Measurements from ENCODE around the gene RANBP3L. TPM values are rescaled to one million over a fixed set of nuclear protein-coding genes. Genes with fewer than 3 reads are reported as not detected.

RANBP3L gene
- total and polyA plus RNA-seq, 9 donors, result 0.16 to 0.60 (median 0.40) TPM

- no peak overlapping the region for H3K27ac ChIP-seq (ENCODE audit: low read length)
- no CpG with 5 or more reads among the region's 3 CpGs for WGBS (ENCODE audit: insufficient coverage)
- H3K36me3 ChIP-seq (ENCODE audit: control insufficient read depth, insufficient read depth, low read length), result no peaks in the 10 kb centered on the region
- no peak for DNase-seq
- no peaks in the 10 kb centered on the region for H3K27me3 ChIP-seq (ENCODE audit: control insufficient read depth, insufficient read depth, low read length)
- no peak overlapping the region for H3K4me3 ChIP-seq (ENCODE audit: low read length)
- H3K9me3 ChIP-seq (replicated peaks; ENCODE audit: control insufficient read depth, low read depth, low read length), result no peaks in the 10 kb centered on the region
- H3K4me1 ChIP-seq (ENCODE audit: control insufficient read depth, insufficient read depth, low read length), result peaks cover 10% of the 10 kb centered on the region
Observed at GRCh38 chr5:36244076-36244475, 57.6 kb downstream of the RANBP3L start.

DNA sequence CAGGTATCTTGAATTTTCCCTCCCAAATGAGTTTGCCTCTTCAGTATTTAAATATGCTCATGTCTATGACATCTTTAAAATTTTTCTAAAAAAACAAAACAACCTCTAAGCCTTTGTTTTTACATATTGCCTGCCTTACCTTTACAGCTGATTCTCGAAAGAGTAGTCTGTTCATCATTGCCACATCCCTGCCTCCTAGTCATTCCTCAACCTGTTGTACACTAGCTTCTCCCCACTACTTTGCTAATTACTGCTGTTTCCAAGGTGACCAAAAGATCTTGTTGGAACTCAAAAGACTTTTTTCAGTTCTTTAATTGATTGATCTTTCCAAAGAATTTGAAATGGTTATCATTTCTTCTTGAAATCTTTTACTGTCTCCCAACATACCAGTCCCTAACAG is 58.0 kb downstream of the RANBP3L start:
- Histone ChIP-seq H3K9me3 (replicated peaks; ENCODE audit: control insufficient read depth, low read depth, low read length) (no peaks in the 10 kb centered on the region), H3K27me3 (ENCODE audit: control insufficient read depth, insufficient read depth, low read length) (no peaks in the 10 kb centered on the region), H3K27ac (ENCODE audit: low read length) (no peak overlapping the region), H3K4me3 (ENCODE audit: low read length) (no peak overlapping the region), H3K4me1 (ENCODE audit: control insufficient read depth, insufficient read depth, low read length) (peaks cover 10% of the 10 kb centered on the region), H3K36me3 (ENCODE audit: control insufficient read depth, insufficient read depth, low read length) (no peaks in the 10 kb centered on the region)
- 100% methylated on average over 1 of the region's 1 CpG for WGBS (ENCODE audit: insufficient coverage)
- no peak for DNase-seq

- peak overlapping the region; percentile 85 for H3K4me3 ChIP-seq (ENCODE audit: low read length)
- H3K27me3 ChIP-seq (ENCODE audit: control insufficient read depth, insufficient read depth, low read length), result no peaks in the 10 kb centered on the region
- 82% methylated on average over 13 of the region's 24 CpGs for WGBS (ENCODE audit: insufficient coverage)
- peaks cover 10% of the 10 kb centered on the region for H3K4me1 ChIP-seq (ENCODE audit: control insufficient read depth, insufficient read depth, low read length)
- H3K36me3 ChIP-seq (ENCODE audit: control insufficient read depth, insufficient read depth, low read length), result no peaks in the 10 kb centered on the region
- peak overlapping the region; percentile 98 for H3K27ac ChIP-seq (ENCODE audit: low read length)
- peak; percentile 46 for DNase-seq
- H3K9me3 ChIP-seq (replicated peaks; ENCODE audit: control insufficient read depth, low read depth, low read length), result no peaks in the 10 kb centered on the region
Observed at GRCh38 chr5:36242534-36243485, 58.9 kb downstream of the RANBP3L start.

GRCh38 chr5:36241631-36242533 is 59.8 kb downstream of the RANBP3L start, which contains the start of gene NADK2:
TSS of gene NADK2 (minus strand) at chr5:36241925. CDS start at chr5:36241798, 127 bp downstream.
- Histone ChIP-seq H3K9me3 (replicated peaks; ENCODE audit: control insufficient read depth, low read depth, low read length) (no peaks in the 10 kb centered on the region), H3K4me1 (ENCODE audit: control insufficient read depth, insufficient read depth, low read length) (peaks cover 10% of the 10 kb centered on the region), H3K36me3 (ENCODE audit: control insufficient read depth, insufficient read depth, low read length) (no peaks in the 10 kb centered on the region), H3K4me3 (ENCODE audit: low read length) (peak within 1 kb of the TSS; percentile 85), H3K27ac (ENCODE audit: low read length) (peak within 1 kb of the TSS; percentile 98), H3K27me3 (ENCODE audit: control insufficient read depth, insufficient read depth, low read length) (no peaks in the 10 kb centered on the region)
- peak; percentile 99 for DNase-seq
- WGBS (ENCODE audit: insufficient coverage), result under 1% methylated on average over 90 of the region's 100 CpGs

- H3K27ac ChIP-seq (ENCODE audit: low read length), result peak overlapping the region; percentile 98
- H3K4me3 ChIP-seq (ENCODE audit: low read length), result peak overlapping the region; percentile 85
- H3K4me1 ChIP-seq (ENCODE audit: control insufficient read depth, insufficient read depth, low read length), result peaks cover 10% of the 10 kb centered on the region
- no peaks in the 10 kb centered on the region for H3K9me3 ChIP-seq (replicated peaks; ENCODE audit: control insufficient read depth, low read depth, low read length)
- no peaks in the 10 kb centered on the region for H3K27me3 ChIP-seq (ENCODE audit: control insufficient read depth, insufficient read depth, low read length)
- DNase-seq, result peak; percentile 87
- no peaks in the 10 kb centered on the region for H3K36me3 ChIP-seq (ENCODE audit: control insufficient read depth, insufficient read depth, low read length)
- under 1% methylated on average over 55 of the region's 61 CpGs for WGBS (ENCODE audit: insufficient coverage)
Observed at GRCh38 chr5:36240779-36241630, 60.7 kb downstream of the RANBP3L start.

DNA sequence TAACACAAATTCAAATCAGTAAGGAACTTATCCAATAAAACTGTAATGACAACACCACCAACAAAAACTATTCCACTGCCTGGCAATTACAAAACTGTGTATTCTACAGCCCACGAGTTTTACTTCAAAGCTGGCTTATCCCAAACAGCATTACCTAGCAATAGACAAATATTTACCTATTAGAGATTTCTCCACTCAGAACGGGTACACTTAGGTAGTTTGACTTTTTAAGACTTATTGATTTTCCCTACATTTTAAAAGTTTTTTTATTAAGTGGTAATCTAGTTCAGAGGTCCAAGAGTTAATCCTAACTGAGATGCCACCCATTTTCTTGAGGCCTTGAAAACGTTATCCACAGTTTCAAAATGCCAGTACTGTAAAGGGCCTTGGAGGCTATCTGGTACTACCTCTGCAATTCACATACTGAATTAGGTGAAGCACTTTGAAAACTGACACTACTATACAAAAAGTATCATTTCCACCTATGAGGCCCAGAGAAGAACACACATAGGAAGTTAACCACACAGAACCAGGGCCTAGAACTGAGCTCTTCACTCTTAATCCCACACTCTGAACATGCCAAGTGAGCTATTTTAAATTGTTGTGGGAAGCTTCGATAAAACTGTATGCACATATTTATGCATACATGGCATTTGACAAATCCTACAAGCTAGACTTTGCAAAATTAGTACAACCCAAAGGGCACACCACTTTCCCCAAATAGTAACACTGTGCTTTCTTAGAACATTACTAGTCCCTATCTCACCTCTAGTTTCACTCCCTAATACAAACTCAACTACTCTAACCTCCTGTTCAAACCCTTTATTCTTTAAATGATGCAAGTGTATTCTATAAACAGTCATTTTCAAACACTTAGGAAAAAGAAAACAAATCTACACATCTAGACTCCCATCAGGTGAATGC is 62.1 kb downstream of the RANBP3L start:
- H3K36me3 ChIP-seq (ENCODE audit: control insufficient read depth, insufficient read depth, low read length), result no peaks in the 10 kb centered on the region
- WGBS (ENCODE audit: insufficient coverage), result 43% methylated on average over 1 of the region's 4 CpGs
- H3K9me3 ChIP-seq (replicated peaks; ENCODE audit: control insufficient read depth, low read depth, low read length), result no peaks in the 10 kb centered on the region
- no peak for DNase-seq
- H3K4me1 ChIP-seq (ENCODE audit: control insufficient read depth, insufficient read depth, low read length), result peaks cover 10% of the 10 kb centered on the region
- no peaks in the 10 kb centered on the region for H3K27me3 ChIP-seq (ENCODE audit: control insufficient read depth, insufficient read depth, low read length)
- H3K27ac ChIP-seq (ENCODE audit: low read length), result peak overlapping the region; percentile 2
- peak overlapping the region; percentile 85 for H3K4me3 ChIP-seq (ENCODE audit: low read length)

DNA sequence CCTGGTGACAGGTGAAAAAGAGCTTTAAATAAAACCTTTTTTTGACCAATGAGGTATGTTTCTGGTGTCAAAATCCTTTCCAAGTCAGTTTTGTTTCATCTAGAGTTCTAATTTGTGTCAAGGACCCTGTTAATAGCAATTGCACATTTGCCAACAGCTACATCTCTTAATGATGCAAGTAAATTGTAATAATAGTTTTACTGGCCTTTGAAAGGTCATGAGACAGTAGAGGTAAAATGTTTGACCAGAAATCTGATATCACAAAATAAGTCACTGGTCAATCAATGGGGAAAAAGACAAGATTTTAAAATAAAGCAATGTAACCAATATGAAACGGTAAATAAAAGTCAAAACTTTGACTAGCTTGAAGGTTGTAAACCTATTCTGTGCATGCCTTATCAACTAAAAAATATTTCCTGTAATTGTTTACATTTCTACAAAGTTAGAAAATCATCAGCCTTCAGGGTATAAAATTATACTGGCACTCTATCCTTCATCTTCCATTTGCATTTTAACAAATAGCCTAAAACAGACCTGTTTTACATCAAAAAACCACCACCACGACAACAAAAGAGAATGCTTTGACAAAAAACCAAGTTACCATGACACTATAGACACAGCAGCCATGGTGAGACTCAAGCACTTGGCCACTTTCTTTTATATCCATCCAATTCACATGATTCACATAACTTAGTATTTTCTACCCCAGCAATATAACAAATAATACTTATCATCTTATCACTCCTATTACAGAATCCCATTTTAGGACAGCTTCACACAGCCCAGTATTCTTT is 63.0 kb downstream of the RANBP3L start:
- Histone ChIP-seq H3K27ac (ENCODE audit: low read length) (no peak overlapping the region), H3K9me3 (replicated peaks; ENCODE audit: control insufficient read depth, low read depth, low read length) (no peaks in the 10 kb centered on the region), H3K36me3 (ENCODE audit: control insufficient read depth, insufficient read depth, low read length) (no peaks in the 10 kb centered on the region), H3K4me1 (ENCODE audit: control insufficient read depth, insufficient read depth, low read length) (peaks cover 10% of the 10 kb centered on the region), H3K27me3 (ENCODE audit: control insufficient read depth, insufficient read depth, low read length) (no peaks in the 10 kb centered on the region), H3K4me3 (ENCODE audit: low read length) (no peak overlapping the region)
- WGBS (ENCODE audit: insufficient coverage), result 86% methylated on average over 1 of the region's 2 CpGs
- no peak for DNase-seq

- WGBS (ENCODE audit: insufficient coverage), result 80% methylated on average over 2 of the region's 2 CpGs
Observed at GRCh38 chr5:36237751-36238150, 64.0 kb downstream of the RANBP3L start.

More at GRCh38 chr5:36237751-36238150, 64.0 kb downstream of the RANBP3L start:
- Histone ChIP-seq H3K36me3 (ENCODE audit: control insufficient read depth, insufficient read depth, low read length) (no peaks in the 10 kb centered on the region), H3K27me3 (ENCODE audit: control insufficient read depth, insufficient read depth, low read length) (no peaks in the 10 kb centered on the region), H3K27ac (ENCODE audit: low read length) (no peak overlapping the region), H3K4me1 (ENCODE audit: control insufficient read depth, insufficient read depth, low read length) (peaks cover 8% of the 10 kb centered on the region), H3K4me3 (ENCODE audit: low read length) (no peak overlapping the region), H3K9me3 (replicated peaks; ENCODE audit: control insufficient read depth, low read depth, low read length) (no peaks in the 10 kb centered on the region)
- no peak for DNase-seq

Measured in muscle of leg (tissue), 11 donors.